Suppressor macrophage treated with lipopolysaccharide for 4 hours (primary cell): Measurements from ENCODE around the gene ADI1.
A peak's percentile ranks its signal among the peaks of the same experiment; 100 is the strongest.
"Not testable (repeated sequence)": the region's sequence is repeated elsewhere in the genome, so short reads cannot be mapped to it uniquely, and the experiment has no call there.

Experiments
- DNase-seq: peaks from one replicate; pipeline ENCODE4 v3.0.0-alpha.2; 2020

The ADI1 gene

GRCh38 chr2:3461801-3462492 is 57.4 kb downstream of the ADI1 start:
- DNase-seq: peak; percentile 83

GRCh38 chr2:3460831-3461800 is 58.2 kb downstream of the ADI1 start:
- no peak for DNase-seq

GRCh38 chr2:3460156-3460555 is 59.2 kb downstream of the ADI1 start:
- no peak for DNase-seq

- DNase-seq: no peak
Measured at GRCh38 chr2:3459185-3460015, 59.9 kb downstream of the ADI1 start.

GRCh38 chr2:3458396-3459184 is 60.7 kb downstream of the ADI1 start:
- DNase-seq: no peak

GRCh38 chr2:3457524-3458395 is 61.6 kb downstream of the ADI1 start:
- DNase-seq: no peak

DNA sequence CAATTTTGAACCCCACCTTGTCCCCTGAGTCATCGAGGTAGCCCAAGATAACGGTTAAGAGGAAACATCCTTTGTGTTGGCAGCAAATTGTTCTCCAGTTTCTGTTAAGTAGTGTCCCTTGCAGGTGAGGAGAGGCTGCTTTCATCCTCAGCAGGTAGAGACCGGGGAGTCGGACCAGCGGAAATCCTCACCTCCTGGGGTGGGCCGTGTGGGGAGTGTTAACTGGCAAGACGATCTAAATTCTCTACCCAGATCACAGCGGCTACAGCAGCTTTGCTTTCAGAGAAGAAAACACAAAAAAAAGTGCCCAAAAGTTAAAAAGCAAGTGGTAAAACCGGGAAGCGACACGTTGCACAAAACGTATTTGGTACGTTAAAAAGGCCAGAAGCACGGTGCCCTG is 63.2 kb downstream of the ADI1 start:
- DNase-seq: no peak

DNA sequence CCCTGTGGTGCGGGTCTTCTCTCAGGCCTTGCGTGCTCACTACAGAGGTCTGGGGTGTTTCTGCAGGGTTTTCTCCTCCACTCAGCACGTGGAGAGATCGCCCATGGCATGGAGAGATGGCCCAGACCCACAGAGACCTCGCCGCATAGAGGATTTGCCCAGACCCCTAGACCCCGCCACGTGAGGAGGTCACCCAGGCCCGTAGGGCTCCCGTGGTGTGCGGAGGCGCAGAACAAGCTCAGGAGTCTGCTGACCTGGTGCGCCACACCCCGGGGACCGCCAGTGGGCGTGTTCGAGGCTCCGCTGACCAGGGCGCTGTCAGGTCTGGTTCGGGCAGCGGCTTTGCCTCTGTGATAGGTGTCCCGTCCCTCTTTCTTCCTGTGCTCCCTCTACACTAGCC is 64.5 kb downstream of the ADI1 start:
- DNase-seq: no peak

DNA sequence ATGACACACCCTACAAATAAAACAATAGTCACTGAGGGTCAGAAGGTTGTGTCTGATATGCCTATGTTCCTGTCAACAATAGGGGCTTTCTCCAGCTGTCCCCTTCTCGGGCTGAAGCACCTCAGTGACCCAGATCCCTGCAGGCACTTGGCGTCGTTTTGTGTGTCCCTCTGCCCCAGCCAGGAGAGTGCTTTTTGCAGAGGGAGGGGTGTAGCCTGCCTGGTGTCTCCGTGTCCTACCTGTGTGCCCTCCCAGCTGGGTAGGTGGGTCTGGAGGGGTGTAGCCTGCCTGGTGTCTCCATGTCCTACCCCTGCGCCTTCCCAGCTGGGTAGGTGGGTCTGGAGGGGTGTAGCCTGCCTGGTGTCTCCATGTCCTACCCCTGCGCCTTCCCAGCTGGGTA is 65.3 kb downstream of the ADI1 start:
- DNase-seq: not testable (repeated sequence)

DNA sequence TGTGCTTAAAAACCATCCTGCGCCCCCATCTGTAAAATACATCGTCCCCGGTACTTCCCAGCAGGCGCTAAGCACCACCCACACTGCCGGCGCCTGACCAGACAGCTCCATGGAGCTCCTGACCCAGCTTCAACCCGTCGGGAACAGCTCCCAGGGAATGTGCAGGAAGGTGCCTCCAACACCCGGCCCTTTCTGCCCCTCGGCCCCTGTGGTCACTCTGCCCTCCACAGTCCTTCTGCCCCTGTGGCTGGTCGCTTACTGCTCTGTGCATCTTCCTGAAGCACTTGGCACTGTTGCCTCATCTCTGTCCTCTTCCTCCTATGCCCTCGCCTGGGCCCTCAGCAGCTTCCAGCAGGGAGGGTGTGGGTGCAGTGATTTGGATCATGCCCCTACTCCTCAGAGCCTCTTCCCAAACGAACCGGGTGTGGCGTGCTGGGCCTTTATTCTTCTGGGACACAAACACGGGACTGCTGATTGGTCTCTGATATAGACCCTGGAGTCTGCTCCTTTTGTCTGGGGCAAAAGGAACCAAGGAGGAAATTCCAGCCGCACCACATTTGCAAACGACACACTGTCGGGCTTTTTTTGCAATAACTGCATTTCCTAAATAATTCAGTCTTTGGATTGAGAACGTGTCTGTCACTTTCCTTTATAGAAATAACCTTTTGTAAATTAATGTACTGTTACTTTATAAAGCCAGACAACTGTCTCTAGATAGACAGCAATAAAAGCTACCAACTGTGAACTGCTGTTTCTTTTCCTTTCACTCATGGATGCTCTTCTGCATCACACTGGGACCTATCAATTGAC is 65.9 kb downstream of the ADI1 start:
- DNase-seq: no peak

DNA sequence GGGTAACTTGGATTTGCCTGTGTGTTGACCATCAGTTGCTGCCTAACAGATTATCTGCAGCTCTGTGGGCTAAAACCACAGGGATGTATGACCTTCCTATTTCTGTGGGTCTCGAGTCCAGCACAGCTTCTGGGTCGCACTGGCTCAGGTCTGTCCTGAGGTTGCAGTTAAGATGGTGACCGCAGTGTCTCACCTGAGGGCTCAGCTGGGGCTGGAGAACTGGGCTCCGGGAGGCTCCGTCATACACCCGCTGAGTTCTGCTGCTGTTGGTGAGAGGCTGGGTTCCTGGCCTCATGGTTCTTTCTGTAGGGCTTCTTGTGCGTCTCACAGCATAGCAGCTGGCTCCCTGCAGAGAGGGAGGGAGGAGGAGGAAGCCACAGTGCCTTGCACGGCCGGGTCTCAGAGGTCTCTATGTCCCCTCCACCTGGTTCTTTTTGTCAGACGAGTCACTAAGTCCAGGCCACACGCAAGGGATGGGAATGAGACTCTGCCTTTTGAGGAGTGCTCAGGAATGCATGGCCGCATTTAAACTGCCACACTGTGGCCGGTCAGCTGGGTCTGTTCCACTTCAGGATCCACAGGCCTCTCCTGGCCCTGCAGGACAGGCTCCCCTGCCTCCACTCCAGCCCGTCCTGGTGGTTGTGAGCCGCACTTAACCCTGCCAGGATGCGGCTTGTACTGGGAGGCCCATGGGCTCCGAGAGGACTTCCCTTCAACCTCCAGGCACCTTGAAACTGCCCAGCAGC is 67.2 kb downstream of the ADI1 start:
- DNase-seq: no peak

- DNase-seq: no peak
Measured at GRCh38 chr2:3451169-3451568, 68.2 kb downstream of the ADI1 start.

- DNase-seq: no peak
Measured at GRCh38 chr2:3450385-3451010, 68.8 kb downstream of the ADI1 start.

DNA sequence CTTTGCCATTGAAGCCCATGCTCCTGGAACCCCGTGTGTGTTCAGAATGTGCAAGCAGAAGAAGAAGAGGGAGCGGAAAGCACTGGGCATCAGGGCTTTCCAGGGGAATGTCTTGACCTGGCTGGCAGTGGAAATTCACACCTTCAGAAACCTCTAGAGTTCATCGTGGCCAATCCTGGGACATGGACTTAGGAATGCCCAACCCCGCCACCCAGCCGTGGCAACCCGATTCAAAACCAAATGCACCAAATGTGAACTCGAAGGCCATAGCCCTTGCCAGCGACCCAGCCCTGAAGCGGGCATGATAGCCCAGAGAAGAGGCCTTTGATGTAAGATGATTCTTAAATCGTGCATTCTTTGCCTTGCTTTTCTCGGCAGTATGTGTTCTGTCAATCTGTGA is 69.4 kb downstream of the ADI1 start:
- no peak for DNase-seq

GRCh38 chr2:3449086-3449485 is 70.2 kb downstream of the ADI1 start:
- no peak for DNase-seq

- not testable (repeated sequence) for DNase-seq
Measured at GRCh38 chr2:3448441-3448911, 70.9 kb downstream of the ADI1 start.

- no peak for DNase-seq
Measured at GRCh38 chr2:3447789-3448317, 71.5 kb downstream of the ADI1 start.
